HepG2 (cell line): ENCODE data around the gene RAD23A. TPM values are rescaled to one million over a fixed set of nuclear protein-coding genes. Genes with fewer than 3 reads are reported as not detected.

Source experiments
- CREM ChIP-seq, 2 experiments: sonication (generic) in 1 of 2; formaldehyde crosslinking in 1 of 2; IDR thresholded peaks; 2 replicates each; pipeline versions ENCODE4 v1.4.0 to v1.6.1; 2016 to 2020; ENCODE audit warnings: antibody characterized with exemption in 1 of 2, mild to moderate bottlenecking in 1 of 2, missing genetic modification reagents in 1 of 2
- KAT7 ChIP-seq: IDR thresholded peaks from 2 replicates; pipeline ENCODE4 v1.6.1; 2018; ENCODE audit warnings: borderline replicate concordance, missing compliant biosample characterization
- NCOR1 ChIP-seq: fragments of 200-600 bp; sonication (generic); IDR thresholded peaks from 2 replicates; pipeline ENCODE4 v1.7.0; 2017; ENCODE audit warnings: antibody characterized with exemption, low read length, borderline replicate concordance
- RXRB ChIP-seq: IDR thresholded peaks from 2 replicates; pipeline ENCODE4 v1.6.1; 2016; ENCODE audit warnings: borderline replicate concordance, missing genetic modification reagents, missing compliant biosample characterization
- ZNF121 ChIP-seq: sonication (generic); formaldehyde crosslinking; IDR thresholded peaks from 2 replicates; pipeline ENCODE4 v1.5.0; 2020; ENCODE audit warnings: mild to moderate bottlenecking, missing genetic modification reagents
- ZNF558 ChIP-seq: sonication (generic); formaldehyde crosslinking; IDR thresholded peaks from 2 replicates; pipeline ENCODE4 v1.9.0; 2022; ENCODE audit warnings: mild to moderate bottlenecking, missing genetic modification reagents, borderline replicate concordance
- polyA plus RNA-seq, 8 experiments: library from polyadenylated mRNA; depleted of rRNA in 3 of 8; stranded (reverse) in 7 of 8; unstranded in 1 of 8; fragments of >200 nt; fragmentation: Illumina TruSeq in 4 of 8; extraction: Trizol in 4 of 8; gene quantifications; 2 replicates each; pipeline versions ENCODE4 v1.2.1 to v1.2.3, GENCODE V29; 2011 to 2016; ENCODE audit warnings: low read depth in 4 of 8, missing spikeins in 1 of 8, mixed read lengths in 1 of 8; ENCODE audit not compliant: insufficient read depth in 1 of 8
- total RNA-seq, 5 experiments: library from RNA; depleted of rRNA; stranded (reverse); fragments of >200 nt; fragmentation: Illumina TruSeq; extraction: Trizol; gene quantifications; 2 replicates each; pipeline ENCODE4 v1.2.3, GENCODE V29; 2016; ENCODE audit warnings: low read depth in 1 of 5
- TF ChIP-seq, protein P1 (sequence below), 2 experiments: fragments of 450-650 bp in 1 of 2; sonication (generic) in 1 of 2; formaldehyde crosslinking in 1 of 2; IDR thresholded peaks; 2 replicates each; pipeline versions ENCODE4 v1.6.1 to v1.8.0; 2016 to 2022; ENCODE audit warnings: antibody characterized with exemption in 1 of 2, mild to moderate bottlenecking in 1 of 2, missing genetic modification reagents in 1 of 2
- TF ChIP-seq, protein P2 (sequence below): IDR thresholded peaks from 2 replicates; pipeline ENCODE4 v1.6.1; 2016; ENCODE audit warnings: low read depth, missing genetic modification reagents, missing compliant biosample characterization

The RAD23A gene
- total and polyA plus RNA-seq, 2 of the 13 experiments (the other 11 are each of a cell fraction or from before 2014, with no cell fraction given), result 42.5 to 54.2 TPM

DNA sequence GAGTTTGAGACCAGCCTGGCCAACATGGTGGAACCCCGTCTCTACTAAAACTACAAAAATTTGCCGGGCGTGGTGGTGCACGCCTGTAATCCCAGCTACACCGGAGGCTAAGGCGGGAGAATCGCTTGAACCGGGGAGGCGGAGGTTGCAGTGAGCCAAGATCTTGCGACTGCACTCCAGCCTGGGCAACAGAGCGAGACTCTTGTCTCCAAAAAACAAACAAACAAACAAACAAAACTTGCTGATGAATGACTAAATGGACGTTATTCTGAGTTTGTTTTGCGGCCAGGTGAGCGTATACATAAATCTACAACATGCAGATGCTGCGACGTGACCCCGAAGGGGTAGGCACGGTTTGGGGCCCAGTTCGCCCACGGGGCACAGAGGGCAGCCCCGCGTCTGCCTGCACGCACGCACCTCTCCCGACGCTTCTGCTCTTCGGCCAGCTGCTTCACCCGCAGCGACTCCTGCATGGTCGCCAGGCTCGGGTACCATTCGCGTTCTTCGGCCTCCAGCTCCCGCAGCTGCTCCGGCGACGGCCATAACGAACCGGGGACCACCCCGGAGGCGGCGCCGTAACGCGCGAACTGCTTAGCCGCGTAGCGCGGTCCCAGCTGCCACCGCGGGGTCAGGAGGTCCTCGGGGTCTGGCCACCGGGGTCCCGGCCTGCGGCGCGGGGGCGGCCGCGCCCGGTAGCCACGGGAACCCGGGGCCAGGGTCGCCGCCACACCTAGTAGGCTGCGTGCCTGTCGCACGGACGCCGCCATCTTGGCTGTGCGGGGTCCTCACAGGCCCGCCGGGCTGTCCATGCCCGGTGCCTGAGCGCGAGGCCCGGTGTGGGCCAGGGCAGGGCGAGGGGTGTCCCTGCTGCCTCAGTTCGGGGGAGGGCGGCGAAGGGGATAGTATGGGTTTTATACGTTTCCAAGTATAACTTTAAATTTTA is 11.1 kb downstream of the RAD23A start, which contains the start of gene GADD45GIP1 (continued):
- TF ChIP-seq ZNF121, result peak; percentile 95
- TF ChIP-seq, protein P1, sequence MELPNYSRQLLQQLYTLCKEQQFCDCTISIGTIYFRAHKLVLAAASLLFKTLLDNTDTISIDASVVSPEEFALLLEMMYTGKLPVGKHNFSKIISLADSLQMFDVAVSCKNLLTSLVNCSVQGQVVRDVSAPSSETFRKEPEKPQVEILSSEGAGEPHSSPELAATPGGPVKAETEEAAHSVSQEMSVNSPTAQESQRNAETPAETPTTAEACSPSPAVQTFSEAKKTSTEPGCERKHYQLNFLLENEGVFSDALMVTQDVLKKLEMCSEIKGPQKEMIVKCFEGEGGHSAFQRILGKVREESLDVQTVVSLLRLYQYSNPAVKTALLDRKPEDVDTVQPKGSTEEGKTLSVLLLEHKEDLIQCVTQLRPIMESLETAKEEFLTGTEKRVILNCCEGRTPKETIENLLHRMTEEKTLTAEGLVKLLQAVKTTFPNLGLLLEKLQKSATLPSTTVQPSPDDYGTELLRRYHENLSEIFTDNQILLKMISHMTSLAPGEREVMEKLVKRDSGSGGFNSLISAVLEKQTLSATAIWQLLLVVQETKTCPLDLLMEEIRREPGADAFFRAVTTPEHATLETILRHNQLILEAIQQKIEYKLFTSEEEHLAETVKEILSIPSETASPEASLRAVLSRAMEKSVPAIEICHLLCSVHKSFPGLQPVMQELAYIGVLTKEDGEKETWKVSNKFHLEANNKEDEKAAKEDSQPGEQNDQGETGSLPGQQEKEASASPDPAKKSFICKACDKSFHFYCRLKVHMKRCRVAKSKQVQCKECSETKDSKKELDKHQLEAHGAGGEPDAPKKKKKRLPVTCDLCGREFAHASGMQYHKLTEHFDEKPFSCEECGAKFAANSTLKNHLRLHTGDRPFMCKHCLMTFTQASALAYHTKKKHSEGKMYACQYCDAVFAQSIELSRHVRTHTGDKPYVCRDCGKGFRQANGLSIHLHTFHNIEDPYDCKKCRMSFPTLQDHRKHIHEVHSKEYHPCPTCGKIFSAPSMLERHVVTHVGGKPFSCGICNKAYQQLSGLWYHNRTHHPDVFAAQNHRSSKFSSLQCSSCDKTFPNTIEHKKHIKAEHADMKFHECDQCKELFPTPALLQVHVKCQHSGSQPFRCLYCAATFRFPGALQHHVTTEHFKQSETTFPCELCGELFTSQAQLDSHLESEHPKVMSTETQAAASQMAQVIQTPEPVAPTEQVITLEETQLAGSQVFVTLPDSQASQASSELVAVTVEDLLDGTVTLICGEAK (IDR thresholded peaks at IDR 0.05), result no peak
- TF ChIP-seq, protein P1 (CRISPR knock-in tag; IDR thresholded peaks at IDR 0.05), result no peak; the same call in 1 of the 2 replicates
- TF ChIP-seq CREM (IDR thresholded peaks at IDR 0.05), result no peak
- no peak for TF ChIP-seq CREM (CRISPR knock-in tag; IDR thresholded peaks at IDR 0.05)
- no peak; the same call in 1 of the 2 replicates for TF ChIP-seq ZNF558 (CRISPR knock-in tag)
- 0 out of 2 replicates have a peak, but pooled peaks have one; percentile 15 for TF ChIP-seq RXRB
- TF ChIP-seq NCOR1, result no peak
- TF ChIP-seq, protein P2, sequence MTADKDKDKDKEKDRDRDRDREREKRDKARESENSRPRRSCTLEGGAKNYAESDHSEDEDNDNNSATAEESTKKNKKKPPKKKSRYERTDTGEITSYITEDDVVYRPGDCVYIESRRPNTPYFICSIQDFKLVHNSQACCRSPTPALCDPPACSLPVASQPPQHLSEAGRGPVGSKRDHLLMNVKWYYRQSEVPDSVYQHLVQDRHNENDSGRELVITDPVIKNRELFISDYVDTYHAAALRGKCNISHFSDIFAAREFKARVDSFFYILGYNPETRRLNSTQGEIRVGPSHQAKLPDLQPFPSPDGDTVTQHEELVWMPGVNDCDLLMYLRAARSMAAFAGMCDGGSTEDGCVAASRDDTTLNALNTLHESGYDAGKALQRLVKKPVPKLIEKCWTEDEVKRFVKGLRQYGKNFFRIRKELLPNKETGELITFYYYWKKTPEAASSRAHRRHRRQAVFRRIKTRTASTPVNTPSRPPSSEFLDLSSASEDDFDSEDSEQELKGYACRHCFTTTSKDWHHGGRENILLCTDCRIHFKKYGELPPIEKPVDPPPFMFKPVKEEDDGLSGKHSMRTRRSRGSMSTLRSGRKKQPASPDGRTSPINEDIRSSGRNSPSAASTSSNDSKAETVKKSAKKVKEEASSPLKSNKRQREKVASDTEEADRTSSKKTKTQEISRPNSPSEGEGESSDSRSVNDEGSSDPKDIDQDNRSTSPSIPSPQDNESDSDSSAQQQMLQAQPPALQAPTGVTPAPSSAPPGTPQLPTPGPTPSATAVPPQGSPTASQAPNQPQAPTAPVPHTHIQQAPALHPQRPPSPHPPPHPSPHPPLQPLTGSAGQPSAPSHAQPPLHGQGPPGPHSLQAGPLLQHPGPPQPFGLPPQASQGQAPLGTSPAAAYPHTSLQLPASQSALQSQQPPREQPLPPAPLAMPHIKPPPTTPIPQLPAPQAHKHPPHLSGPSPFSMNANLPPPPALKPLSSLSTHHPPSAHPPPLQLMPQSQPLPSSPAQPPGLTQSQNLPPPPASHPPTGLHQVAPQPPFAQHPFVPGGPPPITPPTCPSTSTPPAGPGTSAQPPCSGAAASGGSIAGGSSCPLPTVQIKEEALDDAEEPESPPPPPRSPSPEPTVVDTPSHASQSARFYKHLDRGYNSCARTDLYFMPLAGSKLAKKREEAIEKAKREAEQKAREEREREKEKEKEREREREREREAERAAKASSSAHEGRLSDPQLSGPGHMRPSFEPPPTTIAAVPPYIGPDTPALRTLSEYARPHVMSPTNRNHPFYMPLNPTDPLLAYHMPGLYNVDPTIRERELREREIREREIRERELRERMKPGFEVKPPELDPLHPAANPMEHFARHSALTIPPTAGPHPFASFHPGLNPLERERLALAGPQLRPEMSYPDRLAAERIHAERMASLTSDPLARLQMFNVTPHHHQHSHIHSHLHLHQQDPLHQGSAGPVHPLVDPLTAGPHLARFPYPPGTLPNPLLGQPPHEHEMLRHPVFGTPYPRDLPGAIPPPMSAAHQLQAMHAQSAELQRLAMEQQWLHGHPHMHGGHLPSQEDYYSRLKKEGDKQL (CRISPR knock-in tag), result no peak
- TF ChIP-seq KAT7 (CRISPR knock-in tag), result peak; percentile 50; the same call in 1 of the 2 replicates
